Adrenal gland (tissue), 5 donors: ENCODE data around the gene TRAK1.

Experiments used
- POLR2A ChIP-seq, 2 donors: fragments of 450-650 bp; IDR thresholded peaks; one replicate each; pipeline ENCODE4 v1.6.1; 2017; ENCODE audit warnings: antibody characterized with exemption in 2 of 2, mild to moderate bottlenecking in 2 of 2, moderate library complexity in 1 of 2
- TF ChIP-seq, protein P1 (sequence below), 6 experiments: fragments of 450-650 bp in 4 of 6; fragments of 200-600 bp in 2 of 6; sonication (generic) in 1 of 6; IDR thresholded peaks; 1 replicate in 5 of 6; 2 replicates in 1 of 6; pipeline versions ENCODE4 v1.5.1 to v1.8.0; 2016 to 2021; ENCODE audit warnings: antibody characterized with exemption in 6 of 6, mild to moderate bottlenecking in 2 of 6, moderate library complexity in 1 of 6
- donor health status: DM: no; HTN: no; CAD: no.

DNA sequence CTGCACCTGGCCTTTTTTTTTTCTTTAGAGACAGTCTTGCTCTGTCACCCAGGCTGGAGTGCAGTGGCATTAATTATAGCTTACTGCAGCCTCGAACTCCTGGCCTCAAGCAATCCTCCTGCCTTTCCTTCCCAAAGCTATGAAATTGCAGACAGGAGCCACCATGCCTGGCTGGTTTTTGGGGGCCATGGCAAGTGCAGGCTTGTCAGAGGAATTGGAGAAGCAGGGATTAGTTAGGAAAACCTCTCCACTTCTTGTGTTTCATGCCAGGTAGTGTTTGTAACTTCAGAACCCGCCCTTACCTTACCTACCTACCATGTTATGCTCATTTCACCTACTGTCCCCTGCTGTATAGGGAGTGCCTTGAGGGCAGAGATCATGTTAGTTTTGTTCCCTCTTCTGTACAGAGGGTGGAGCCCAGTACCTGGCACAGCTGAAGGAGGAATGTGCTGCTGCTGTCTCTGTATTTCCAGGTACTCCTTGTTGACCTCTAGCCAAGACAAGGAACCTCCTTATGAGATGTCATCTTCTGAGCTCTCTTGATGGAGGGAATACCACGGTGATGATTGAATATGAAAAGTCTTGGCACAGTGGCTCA is 43.8 kb downstream of the TRAK1 start:
- TF ChIP-seq, protein P1, sequence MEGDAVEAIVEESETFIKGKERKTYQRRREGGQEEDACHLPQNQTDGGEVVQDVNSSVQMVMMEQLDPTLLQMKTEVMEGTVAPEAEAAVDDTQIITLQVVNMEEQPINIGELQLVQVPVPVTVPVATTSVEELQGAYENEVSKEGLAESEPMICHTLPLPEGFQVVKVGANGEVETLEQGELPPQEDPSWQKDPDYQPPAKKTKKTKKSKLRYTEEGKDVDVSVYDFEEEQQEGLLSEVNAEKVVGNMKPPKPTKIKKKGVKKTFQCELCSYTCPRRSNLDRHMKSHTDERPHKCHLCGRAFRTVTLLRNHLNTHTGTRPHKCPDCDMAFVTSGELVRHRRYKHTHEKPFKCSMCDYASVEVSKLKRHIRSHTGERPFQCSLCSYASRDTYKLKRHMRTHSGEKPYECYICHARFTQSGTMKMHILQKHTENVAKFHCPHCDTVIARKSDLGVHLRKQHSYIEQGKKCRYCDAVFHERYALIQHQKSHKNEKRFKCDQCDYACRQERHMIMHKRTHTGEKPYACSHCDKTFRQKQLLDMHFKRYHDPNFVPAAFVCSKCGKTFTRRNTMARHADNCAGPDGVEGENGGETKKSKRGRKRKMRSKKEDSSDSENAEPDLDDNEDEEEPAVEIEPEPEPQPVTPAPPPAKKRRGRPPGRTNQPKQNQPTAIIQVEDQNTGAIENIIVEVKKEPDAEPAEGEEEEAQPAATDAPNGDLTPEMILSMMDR (IDR thresholded peaks at IDR 0.05), result no peak
- TF ChIP-seq POLR2A (IDR thresholded peaks at IDR 0.05), result no peak
